SK-N-MC (cell line): Measurements from ENCODE around the gene ASPG.

Experiments used
- DNase-seq: peaks from one replicate; pipeline ENCODE4 v3.0.0-alpha.2; 2011; ENCODE audit warnings: low read depth, low spot score
- H3K27ac ChIP-seq: fragments of 200-600 bp; sonication (generic); 2 replicates; pipeline ENCODE4 v1.5.1; 2016; ENCODE audit warnings: mixed run types
- H3K36me3 ChIP-seq: fragments of 200-600 bp; sonication (generic); 2 replicates; pipeline ENCODE4 v1.6.1; 2017; ENCODE audit warnings: antibody characterized with exemption, low read length, mixed read lengths; ENCODE audit not compliant: insufficient read depth
- H3K4me3 ChIP-seq: fragments of 200-600 bp; sonication (generic); 2 replicates; pipeline ENCODE4 v1.5.1; 2016
- H3K9ac ChIP-seq: fragments of 200-600 bp; sonication (generic); 2 replicates; pipeline ENCODE4 v1.8.0; 2017; ENCODE audit warnings: mixed run types, mixed read lengths; ENCODE audit not compliant: insufficient read length
- H3K9me3 ChIP-seq: fragments of 200-600 bp; sonication (generic); 2 replicates; pipeline ENCODE4 v1.6.1; 2017; ENCODE audit warnings: low read depth, mild to moderate bottlenecking, antibody characterized with exemption, low read length, moderate library complexity, mixed read lengths
- EZH2 ChIP-seq: fragments of 200-600 bp; sonication (generic); IDR thresholded peaks from one replicate; pipeline ENCODE4 v1.6.1; 2017; ENCODE audit warnings: antibody characterized with exemption
- FOXP2 ChIP-seq: optimal IDR thresholded peaks from 2 replicates; pipeline ENCODE3; 2011; ENCODE audit warnings: mild to moderate bottlenecking, moderate library complexity; ENCODE audit not compliant: insufficient read depth; ENCODE audit errors: extremely low read length, control extremely low read depth
- POLR2AphosphoS5 ChIP-seq: IDR thresholded peaks from 2 replicates; pipeline ENCODE4 v1.6.1; 2012; ENCODE audit warnings: mild to moderate bottlenecking, low read depth, low read length, borderline replicate concordance

The ASPG gene

DNA sequence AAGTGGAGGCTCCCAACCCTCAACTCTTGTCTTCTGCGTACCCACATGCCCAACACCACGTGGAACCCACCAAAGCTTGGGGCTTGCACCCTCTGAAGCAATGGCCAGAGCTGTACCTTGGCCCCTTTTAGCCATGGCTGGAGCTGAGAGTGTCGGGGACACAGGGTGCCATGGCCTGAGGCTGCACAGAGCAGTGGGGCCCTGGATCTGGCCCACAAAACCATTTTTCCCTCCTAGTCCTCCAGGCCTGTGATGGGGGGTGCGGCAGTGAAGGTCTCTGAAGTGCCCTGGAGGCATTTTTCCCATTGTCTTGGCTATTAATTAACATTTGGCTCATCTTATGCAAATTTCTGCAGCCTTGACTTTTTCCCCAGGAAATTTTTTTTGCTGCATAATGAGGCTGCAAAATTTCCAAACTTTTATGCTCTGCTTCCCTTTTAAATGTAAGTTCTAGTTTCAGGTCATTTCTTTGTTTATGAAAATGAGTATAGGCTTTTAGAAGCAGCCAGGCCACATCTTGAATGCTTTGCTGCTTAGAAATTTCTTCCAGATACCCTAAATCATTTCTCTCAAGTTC lies 18.7 kb upstream of the ASPG start:
- no peak for TF ChIP-seq FOXP2
- no peak for TF ChIP-seq EZH2
- TF ChIP-seq POLR2AphosphoS5, result no peak
- no peak overlapping the region for H3K9ac ChIP-seq
- no peak overlapping the region for H3K27ac ChIP-seq
- H3K9me3 ChIP-seq, result no peaks in the 10 kb centered on the region
- no peak for DNase-seq
- H3K36me3 ChIP-seq, result no peaks in the 10 kb centered on the region
- H3K4me3 ChIP-seq, result no peak overlapping the region

DNA sequence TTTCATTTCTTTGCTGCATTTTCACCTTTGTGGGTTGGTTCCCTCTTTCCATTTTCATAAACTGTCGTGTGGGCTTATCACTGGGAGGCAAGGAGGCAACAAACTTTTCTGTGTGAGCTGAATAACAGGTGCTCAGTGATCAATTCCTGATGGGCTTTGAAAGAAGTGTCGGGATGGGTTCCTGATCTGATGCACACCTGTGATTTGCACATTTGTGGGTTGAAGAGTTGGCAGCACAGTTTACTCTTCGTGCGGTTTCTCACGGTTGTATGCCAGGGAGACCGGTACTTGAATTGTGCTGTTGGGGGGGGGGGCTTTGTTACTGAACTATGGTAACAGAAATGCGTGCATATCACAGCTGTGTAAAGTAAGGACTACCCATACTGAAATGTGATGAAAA lies 16.0 kb upstream of the ASPG start:
- no peak overlapping the region for H3K9ac ChIP-seq
- no peaks in the 10 kb centered on the region for H3K9me3 ChIP-seq
- no peak for TF ChIP-seq FOXP2
- TF ChIP-seq EZH2, result no peak
- no peak for TF ChIP-seq POLR2AphosphoS5
- H3K36me3 ChIP-seq, result no peaks in the 10 kb centered on the region
- H3K27ac ChIP-seq, result no peak overlapping the region
- DNase-seq, result no peak
- no peak overlapping the region for H3K4me3 ChIP-seq

DNA sequence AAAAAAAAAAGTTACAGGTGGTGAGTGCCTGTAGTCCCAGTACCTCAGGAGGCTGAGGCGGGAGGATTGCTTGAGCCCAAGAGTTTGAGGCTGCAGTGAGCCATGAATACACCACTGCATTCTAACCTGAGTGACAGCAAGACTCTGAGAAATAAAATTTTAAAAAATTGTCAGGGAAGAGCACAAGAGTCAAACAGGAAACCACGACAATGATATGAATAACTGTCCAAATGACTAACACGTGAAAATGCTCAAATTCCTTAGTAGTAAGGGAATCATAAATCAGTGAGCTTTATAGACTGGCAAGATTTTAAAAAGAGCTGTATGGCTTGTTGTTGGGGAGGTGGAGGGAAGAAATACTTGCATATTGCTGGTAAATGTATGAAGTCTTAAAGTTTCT lies 12.9 kb upstream of the ASPG start:
- Histone ChIP-seq H3K36me3 (no peaks in the 10 kb centered on the region), H3K4me3 (no peak overlapping the region), H3K9me3 (no peaks in the 10 kb centered on the region), H3K27ac (no peak overlapping the region), H3K9ac (no peak overlapping the region)
- TF ChIP-seq EZH2, result no peak
- no peak for TF ChIP-seq POLR2AphosphoS5
- TF ChIP-seq FOXP2, result no peak
- no peak for DNase-seq

DNA sequence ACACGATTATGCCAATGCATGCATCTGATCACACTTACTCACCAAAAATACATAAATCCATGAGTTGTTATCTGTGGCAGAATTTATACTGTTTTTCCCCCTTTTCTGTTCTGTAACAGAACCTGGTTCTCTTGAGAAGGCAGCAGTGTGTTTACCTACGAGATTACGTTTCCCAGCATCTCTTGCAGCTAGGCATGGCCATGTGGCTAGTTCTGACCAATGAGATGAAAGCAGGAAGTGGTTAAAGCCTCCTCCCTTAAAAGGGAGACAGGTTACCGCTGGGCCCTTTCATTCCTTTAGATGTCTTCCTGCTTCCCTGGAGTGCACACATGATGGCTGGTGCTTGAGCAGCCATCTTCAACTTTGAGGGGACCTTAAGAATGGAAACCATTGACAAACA lies 11.7 kb upstream of the ASPG start:
- H3K9me3 ChIP-seq, result no peaks in the 10 kb centered on the region
- no peak for TF ChIP-seq POLR2AphosphoS5
- no peak for TF ChIP-seq EZH2
- no peak for DNase-seq

DNA sequence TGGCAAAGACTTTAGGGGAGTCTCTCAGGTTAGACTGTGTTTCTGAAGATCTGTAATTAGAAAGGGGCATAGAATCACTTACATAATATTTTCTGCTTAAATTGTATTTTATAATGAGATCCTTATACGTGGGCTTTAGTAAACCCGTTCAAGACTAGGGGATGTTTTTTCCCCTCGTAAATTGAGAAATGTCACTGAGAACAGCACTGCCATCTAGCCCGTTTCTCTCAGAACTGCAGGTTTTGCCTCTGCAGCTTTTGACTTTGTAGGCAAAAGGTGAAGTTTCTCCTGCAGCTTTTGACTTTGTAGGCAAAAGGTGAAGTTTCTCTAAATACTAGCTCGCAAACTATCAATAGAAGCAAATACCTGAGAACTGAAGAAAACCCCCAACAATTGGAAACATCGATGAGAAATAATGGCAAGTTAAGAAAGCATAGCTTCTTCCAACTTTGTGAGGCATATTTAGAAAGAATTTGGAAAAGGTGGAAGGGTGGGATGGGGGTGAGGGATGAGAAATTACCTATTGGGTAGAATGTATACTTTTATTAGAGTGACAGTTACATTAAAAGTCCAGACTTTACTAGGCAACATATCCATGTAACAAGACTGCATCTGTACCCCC lies 9.9 kb upstream of the ASPG start:
- no peak overlapping the region for H3K27ac ChIP-seq
- TF ChIP-seq POLR2AphosphoS5 (no peak), FOXP2 (no peak), EZH2 (no peak)
- DNase-seq, result peak; percentile 45

More for the DNA sequence above, 11.7 kb upstream of the ASPG start:
- no peaks in the 10 kb centered on the region for H3K36me3 ChIP-seq
- H3K27ac ChIP-seq, result no peak overlapping the region
- no peak overlapping the region for H3K9ac ChIP-seq
- H3K4me3 ChIP-seq, result no peak overlapping the region

DNA sequence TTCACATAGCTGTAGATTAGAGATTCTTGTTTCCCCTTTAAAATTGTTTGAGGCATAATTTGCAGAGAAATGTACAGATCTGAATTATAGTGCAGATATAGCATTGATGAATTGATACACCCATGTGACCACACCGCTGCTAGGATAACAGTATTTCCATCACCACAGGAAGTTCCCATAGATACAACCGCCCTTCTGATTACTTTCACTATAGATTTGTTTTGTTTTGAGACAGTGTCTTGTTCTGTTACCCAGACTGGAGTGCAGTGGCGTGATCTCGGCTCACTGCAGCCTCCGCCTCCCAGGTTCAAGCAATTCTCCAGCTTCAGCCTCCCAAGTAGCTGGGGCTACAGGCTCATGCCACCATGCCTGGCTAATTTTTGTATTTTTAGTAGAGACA lies 8.8 kb upstream of the ASPG start:
- DNase-seq, result no peak
- Histone ChIP-seq H3K4me3 (no peak overlapping the region), H3K9ac (no peak overlapping the region), H3K36me3 (no peaks in the 10 kb centered on the region), H3K9me3 (no peaks in the 10 kb centered on the region), H3K27ac (no peak overlapping the region)
- TF ChIP-seq EZH2 (no peak), POLR2AphosphoS5 (no peak), FOXP2 (no peak)

More for the DNA sequence above, 9.9 kb upstream of the ASPG start:
- H3K9ac ChIP-seq, result no peak overlapping the region
- H3K4me3 ChIP-seq, result no peak overlapping the region
- no peaks in the 10 kb centered on the region for H3K9me3 ChIP-seq
- no peaks in the 10 kb centered on the region for H3K36me3 ChIP-seq

DNA sequence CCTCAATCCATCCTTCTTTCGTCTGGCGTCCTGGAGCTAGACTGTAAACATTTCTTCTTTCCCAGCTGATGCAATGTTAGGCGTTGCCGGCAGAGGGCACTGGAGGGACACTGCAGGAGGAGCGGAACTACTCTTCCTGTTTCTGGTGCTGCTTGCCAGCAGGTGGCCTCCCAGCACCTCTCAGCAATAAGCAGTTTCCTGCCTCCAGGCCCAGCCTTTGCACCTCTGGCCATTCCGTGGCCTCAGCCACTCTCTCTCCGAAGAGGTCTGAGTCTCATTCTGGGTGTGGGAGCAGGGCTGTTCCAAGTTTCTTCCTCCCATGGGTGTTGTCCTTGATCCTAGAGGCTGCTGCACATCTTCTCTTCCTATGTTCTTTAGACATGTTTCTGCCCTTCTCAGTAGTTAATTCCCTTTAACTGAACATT lies 7.5 kb upstream of the ASPG start:
- TF ChIP-seq FOXP2 (peak; percentile 86), EZH2 (no peak)
- Histone ChIP-seq H3K9me3 (no peaks in the 10 kb centered on the region), H3K36me3 (no peaks in the 10 kb centered on the region), H3K9ac (no peak overlapping the region), H3K27ac (no peak overlapping the region), H3K4me3 (peak overlapping the region; percentile 46)
- peak; percentile 81 for DNase-seq

DNA sequence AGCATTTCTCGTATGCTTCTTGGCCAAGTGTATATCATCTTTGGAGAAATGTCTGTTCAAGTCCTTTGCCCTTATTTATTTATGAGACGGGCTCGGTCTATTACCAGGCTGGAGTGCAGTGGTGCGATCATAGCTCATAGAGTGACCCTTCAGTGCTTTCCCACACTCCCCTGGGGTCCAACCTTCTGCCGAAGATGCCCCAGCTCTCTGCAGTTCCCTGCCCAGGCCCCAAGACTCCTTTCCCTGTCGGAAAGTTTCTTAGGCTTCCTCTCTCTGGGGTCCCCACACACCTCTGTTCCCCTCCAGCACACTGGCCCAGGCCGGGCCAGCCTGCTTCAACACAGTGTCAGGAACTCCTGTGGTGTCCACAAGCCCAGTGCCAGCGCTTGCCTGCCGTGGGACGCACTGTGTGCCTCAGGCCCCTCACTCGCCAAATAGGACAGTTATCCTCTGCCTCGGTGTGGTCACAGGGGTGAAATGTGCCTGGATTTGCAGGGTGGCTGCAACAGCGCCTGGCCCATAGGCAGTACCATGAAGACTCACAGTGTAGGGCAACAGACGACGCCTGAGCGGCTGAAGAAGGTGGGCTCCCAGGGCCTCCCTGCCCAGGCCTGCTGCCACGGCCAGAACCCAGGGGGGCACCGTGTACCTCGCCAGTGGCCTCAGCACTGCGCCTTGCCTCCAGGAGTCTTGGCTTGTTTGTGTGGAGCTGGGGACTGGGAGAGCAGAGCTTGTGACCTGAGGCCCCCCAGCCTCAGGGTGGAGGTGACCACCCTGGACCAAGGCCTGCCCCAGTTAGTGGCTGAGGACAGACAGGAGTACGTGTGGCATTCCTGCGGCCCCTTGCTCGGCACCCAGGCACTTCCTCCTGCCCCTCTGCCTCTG lies 4.9 kb upstream of the ASPG start:
- TF ChIP-seq FOXP2 (no peak), EZH2 (no peak)
- H3K9ac ChIP-seq, result no peak overlapping the region
- H3K27ac ChIP-seq, result no peak overlapping the region
- H3K36me3 ChIP-seq, result no peaks in the 10 kb centered on the region
- no peak for DNase-seq
- H3K4me3 ChIP-seq, result no peak overlapping the region
- H3K9me3 ChIP-seq, result no peaks in the 10 kb centered on the region
